GM18873 (cell line): ENCODE measurements around the gene ZNF438.
"Not testable (repeated sequence)": the region's sequence is repeated elsewhere in the genome, so short reads cannot be mapped to it uniquely, and the experiment has no call there.

Experiments used
- ATAC-seq: cut with Tn5 transposase; IDR thresholded peaks from one replicate; pipeline ENCODE4 v1.9.1; 2021; ENCODE audit warnings: mild to moderate bottlenecking, moderate library complexity, moderate number of reproducible peaks; ENCODE audit not compliant: unreplicated experiment, low FRiP score

The ZNF438 gene, protein sequence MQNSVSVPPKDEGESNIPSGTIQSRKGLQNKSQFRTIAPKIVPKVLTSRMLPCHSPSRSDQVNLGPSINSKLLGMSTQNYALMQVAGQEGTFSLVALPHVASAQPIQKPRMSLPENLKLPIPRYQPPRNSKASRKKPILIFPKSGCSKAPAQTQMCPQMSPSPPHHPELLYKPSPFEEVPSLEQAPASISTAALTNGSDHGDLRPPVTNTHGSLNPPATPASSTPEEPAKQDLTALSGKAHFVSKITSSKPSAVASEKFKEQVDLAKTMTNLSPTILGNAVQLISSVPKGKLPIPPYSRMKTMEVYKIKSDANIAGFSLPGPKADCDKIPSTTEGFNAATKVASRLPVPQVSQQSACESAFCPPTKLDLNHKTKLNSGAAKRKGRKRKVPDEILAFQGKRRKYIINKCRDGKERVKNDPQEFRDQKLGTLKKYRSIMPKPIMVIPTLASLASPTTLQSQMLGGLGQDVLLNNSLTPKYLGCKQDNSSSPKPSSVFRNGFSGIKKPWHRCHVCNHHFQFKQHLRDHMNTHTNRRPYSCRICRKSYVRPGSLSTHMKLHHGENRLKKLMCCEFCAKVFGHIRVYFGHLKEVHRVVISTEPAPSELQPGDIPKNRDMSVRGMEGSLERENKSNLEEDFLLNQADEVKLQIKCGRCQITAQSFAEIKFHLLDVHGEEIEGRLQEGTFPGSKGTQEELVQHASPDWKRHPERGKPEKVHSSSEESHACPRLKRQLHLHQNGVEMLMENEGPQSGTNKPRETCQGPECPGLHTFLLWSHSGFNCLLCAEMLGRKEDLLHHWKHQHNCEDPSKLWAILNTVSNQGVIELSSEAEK

GRCh38 chr10:31031558-31032257, at the start of gene ZNF438:
Gene ZNF438 (minus strand): TSS chr10:31031865. CDS start chr10:30877034, 154,831 bp downstream.
- peak; percentile 82 for ATAC-seq

DNA sequence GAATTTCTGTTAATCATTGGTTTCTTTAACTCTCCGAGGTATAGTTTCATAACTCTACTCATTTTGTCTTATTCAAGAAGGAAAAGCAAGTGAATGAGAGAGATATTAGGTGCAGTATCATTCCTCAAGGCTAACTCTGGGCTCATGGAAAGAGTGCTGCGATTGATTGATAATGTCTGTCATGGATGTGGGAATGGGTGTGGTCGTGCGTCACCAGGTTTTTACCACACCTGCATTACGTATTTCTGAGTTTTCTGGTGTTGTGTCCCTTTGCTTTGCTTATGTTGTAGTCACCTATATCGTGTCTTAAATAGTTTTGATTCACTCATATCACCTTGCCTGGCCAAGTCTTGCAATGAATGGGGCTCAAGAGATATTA, 44.9 kb upstream of the ZNF438 start:
- no peak for ATAC-seq

GRCh38 chr10:31075881-31076609, 44.4 kb upstream of the ZNF438 start:
- ATAC-seq = no peak

GRCh38 chr10:31075434-31075833, 43.8 kb upstream of the ZNF438 start:
- ATAC-seq = no peak

DNA sequence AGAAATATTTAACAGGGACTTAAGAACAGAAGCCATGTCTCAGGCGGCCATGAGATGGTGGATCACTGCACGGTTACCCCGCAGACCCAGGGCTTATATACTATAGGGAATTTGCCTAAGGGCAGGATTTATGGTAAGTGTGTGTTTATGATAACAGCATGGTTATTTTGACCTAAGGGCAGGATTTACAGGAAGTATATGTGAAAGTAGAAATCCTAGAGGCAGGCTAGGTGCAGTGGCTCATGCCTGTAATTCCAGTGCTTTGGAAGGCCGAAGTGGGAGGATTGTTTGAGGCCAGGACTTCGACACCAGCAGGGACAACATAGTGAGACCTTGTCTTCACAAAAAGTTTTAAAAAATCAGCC, 43.0 kb upstream of the ZNF438 start:
- no peak for ATAC-seq

GRCh38 chr10:31073996-31074721, 42.5 kb upstream of the ZNF438 start:
- no peak for ATAC-seq

- ATAC-seq = no peak
Observed at GRCh38 chr10:31073211-31073610, 41.5 kb upstream of the ZNF438 start.

DNA sequence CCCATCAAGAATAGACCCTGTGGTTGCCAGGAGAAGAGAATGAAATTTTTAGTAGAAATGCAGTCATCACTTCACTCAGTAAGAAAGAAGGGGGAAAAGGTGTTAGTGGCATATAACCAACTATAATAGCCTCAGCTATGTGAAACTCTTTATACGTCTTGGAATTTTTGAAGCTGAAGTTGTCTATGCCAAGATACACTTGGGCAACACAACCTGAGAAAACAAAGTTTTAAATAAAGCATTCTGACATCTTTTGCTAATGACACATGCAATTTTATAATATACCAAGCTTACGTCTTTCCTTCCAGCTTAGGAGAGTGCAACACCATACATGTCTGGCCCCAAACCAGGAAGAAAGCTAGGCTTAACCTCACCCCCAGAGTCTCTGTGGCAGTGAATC, 40.8 kb upstream of the ZNF438 start:
- ATAC-seq = no peak

GRCh38 chr10:31071232-31072005, 39.8 kb upstream of the ZNF438 start:
- no peak for ATAC-seq

- ATAC-seq = no peak
Observed at GRCh38 chr10:31070691-31071090, 39.0 kb upstream of the ZNF438 start.

DNA sequence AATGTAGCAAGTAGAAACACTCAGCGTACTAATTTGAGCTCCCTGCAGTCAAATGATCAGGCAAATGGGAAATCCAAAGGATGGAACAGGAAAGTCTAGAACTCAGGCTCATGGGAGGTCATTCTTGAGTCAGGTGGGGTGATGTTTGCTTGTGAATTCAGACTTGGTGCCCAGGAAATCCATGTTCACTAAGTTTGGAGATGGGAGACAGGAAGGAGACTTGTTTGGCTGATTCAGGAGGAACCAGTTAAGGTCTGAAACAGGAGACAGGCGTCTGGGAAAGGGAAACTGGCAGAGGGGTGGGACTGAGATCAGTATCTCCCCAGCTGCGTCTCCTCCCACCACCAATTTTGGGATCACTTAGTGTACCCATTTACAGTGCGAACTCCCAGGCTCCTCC, 38.4 kb upstream of the ZNF438 start:
- no peak for ATAC-seq

DNA sequence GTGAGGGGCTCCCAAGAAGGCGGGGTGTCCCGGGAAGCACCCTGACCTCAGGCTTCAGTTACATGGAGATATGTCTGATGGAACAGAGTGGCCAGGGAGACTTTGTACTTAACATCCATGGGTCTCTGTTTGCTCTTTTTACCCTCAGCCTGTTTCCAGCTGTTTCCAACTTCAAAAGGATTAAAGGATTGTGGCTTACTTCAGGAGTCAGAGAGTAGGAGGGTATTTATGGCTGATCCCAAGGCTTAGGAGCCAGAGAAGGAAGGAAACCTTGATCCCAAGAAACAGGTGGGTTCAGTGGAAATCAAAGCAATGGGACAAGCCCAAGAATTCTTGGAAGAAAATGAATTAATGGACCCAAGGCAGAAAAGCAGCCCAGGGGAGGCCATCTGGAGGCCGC, 37.7 kb upstream of the ZNF438 start:
- no peak for ATAC-seq

DNA sequence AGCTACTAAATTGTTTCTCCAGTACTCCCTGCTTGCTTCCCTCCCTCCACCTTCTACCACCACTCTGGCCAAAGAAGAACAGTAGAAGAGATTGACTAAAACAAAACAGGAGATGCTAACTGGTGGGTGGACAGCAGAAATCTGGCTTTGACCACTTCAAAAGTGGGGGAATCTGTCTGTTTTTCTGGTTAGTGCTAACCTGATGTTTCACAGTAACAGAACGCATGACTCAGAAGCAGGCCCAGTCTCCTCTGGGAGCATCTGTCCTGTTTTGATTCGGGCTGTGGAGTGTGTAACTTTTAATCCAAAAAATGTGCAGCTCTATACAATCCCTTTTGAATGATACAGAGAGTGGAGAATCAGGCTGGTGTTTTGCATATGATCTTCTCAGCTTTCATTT, 32.7 kb upstream of the ZNF438 start:
- ATAC-seq = no peak

- no peak for ATAC-seq
Observed at GRCh38 chr10:31063841-31064240, 32.2 kb upstream of the ZNF438 start.

GRCh38 chr10:31062856-31063255, 31.2 kb upstream of the ZNF438 start:
- ATAC-seq = no peak

DNA sequence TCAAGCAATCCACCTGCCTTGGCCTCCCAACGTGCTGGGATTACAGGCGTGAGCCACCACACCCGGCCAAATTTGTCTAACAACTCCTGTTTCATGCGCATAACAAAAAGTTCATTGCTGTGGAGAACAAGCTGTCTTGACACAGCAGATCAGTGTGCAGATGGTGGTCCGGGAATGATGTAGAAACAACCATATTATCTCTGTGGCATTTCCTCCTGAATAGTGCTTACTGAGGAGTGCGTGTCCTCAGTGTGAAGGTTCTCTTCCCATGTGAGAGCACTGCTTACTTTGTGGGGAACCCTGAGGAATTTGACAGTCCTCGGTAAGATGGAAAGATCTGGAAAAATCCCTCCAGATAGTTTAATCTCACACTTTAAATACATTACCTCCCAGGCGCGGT, 30.3 kb upstream of the ZNF438 start:
- no peak for ATAC-seq

- no peak for ATAC-seq
Observed at GRCh38 chr10:31058795-31059703, 27.4 kb upstream of the ZNF438 start.

DNA sequence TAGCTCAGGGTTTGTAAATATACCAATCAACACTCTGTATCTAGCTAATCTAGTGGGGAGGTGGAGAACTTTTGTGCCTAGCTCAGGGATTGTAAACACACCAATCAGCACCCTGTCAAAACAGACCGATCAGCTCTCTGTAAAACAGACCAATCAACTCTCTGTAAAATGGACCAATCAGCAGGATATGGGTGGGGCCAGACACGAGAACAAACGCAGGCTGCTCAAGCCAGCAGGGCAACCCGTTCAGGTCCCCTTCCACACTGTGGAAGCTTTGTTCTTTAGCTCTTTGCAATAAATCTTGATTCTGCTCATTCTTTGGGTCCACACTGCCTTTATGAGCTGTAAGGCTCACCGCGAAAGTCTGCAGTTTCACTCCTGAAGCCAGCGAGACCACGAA, 25.0 kb upstream of the ZNF438 start:
- ATAC-seq = not testable (repeated sequence)
